ENCODE measurements around the gene PARS2.

- TF ChIP-seq REST (IDR thresholded peaks at IDR 0.05; ENCODE audit: low read depth) (no peak), CEBPB (IDR thresholded peaks at IDR 0.05) (no peak), TEAD4 (IDR thresholded peaks at IDR 0.05) (no peak), TAF1 (IDR thresholded peaks at IDR 0.05; ENCODE audit: low read depth) (no peak)
- TF ChIP-seq, protein P1, sequence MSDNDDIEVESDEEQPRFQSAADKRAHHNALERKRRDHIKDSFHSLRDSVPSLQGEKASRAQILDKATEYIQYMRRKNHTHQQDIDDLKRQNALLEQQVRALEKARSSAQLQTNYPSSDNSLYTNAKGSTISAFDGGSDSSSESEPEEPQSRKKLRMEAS (IDR thresholded peaks at IDR 0.05), result no peak
Measured at GRCh38 chr1:54808443-54809207, 44.3 kb upstream of the PARS2 start.
